GM18499 (cell line): ENCODE measurements around the gene CDSN.

Experiments
- ATAC-seq: cut with Tn5 transposase; IDR thresholded peaks from one replicate; pipeline ENCODE4 v1.9.1; 2021; ENCODE audit warnings: moderate number of reproducible peaks; ENCODE audit not compliant: insufficient read depth, unreplicated experiment

Gene CDSN

GRCh38 chr6:31121131-31121790 is 1.0 kb upstream of the CDSN start:
- ATAC-seq, result no peak

GRCh38 chr6:31118178-31118577 is 2.1 kb downstream of the CDSN start:
- ATAC-seq, result no peak

GRCh38 chr6:31116661-31117385 is 3.4 kb downstream of the CDSN start:
- ATAC-seq, result no peak

GRCh38 chr6:31115941-31116560 is 4.2 kb downstream of the CDSN start:
- ATAC-seq, result no peak

- ATAC-seq, result no peak
These were observed 5.0 kb downstream of the CDSN start for GRCh38 chr6:31114970-31115849.

GRCh38 chr6:31114541-31114878 is 5.7 kb downstream of the CDSN start, which contains the start of gene PSORS1C1:
Gene PSORS1C1, plus strand, starts transcription at chr6:31114800. Its CDS starts 14,833 bp downstream, at chr6:31129633.
- no peak for ATAC-seq

GRCh38 chr6:31113861-31114540 is 6.2 kb downstream of the CDSN start:
- ATAC-seq, result no peak

- no peak for ATAC-seq
These were observed 7.8 kb downstream of the CDSN start, which contains the start of gene C6orf15 for GRCh38 chr6:31112478-31112877. Gene C6orf15, minus strand, starts transcription at chr6:31112575. Its CDS starts 20 bp downstream, at chr6:31112555.

- no peak for ATAC-seq
These were observed 8.5 kb downstream of the CDSN start for GRCh38 chr6:31111712-31112111.

- ATAC-seq, result no peak
These were observed 9.2 kb downstream of the CDSN start for GRCh38 chr6:31110825-31111582.

GRCh38 chr6:31107052-31107451 is 13.2 kb downstream of the CDSN start:
- ATAC-seq, result no peak

GRCh38 chr6:31103136-31103535 is 17.1 kb downstream of the CDSN start:
- ATAC-seq, result no peak

GRCh38 chr6:31098449-31098938 is 21.8 kb downstream of the CDSN start:
- ATAC-seq, result no peak

- ATAC-seq, result no peak
These were observed 23.6 kb downstream of the CDSN start for GRCh38 chr6:31096656-31097055.

- ATAC-seq, result no peak
These were observed 24.0 kb downstream of the CDSN start for GRCh38 chr6:31096215-31096614.

GRCh38 chr6:31094389-31094881 is 25.8 kb downstream of the CDSN start:
- no peak for ATAC-seq

- ATAC-seq, result no peak
These were observed 27.3 kb downstream of the CDSN start for GRCh38 chr6:31092769-31093505.

GRCh38 chr6:31092238-31092637 is 28.0 kb downstream of the CDSN start:
- ATAC-seq, result no peak
